Smooth muscle cell (in vitro differentiated cells): Measurements from ENCODE around the gene ITGA11. TPM values are rescaled to one million over a fixed set of nuclear protein-coding genes. Genes with fewer than 3 reads are reported as not detected.
A peak's percentile ranks its signal among the peaks of the same experiment; 100 is the strongest.

Experiments used
- DNase-seq: peaks from one replicate; lab custom pipeline; 2025; ENCODE audit not compliant: unreplicated experiment; lab: John Stamatoyannopoulos, UW
- H2AFZ ChIP-seq: fragments of 200-600 bp; sonication (generic); 2 replicates; pipeline ENCODE4 v1.6.0; 2016; ENCODE audit warnings: antibody characterized with exemption, low read depth, mild to moderate bottlenecking
- H3F3A ChIP-seq: fragments of 200-600 bp; sonication (generic); 2 replicates; pipeline ENCODE4 v1.6.0; 2017; ENCODE audit warnings: antibody characterized with exemption, low read depth
- H3K27ac ChIP-seq: fragments of 200-600 bp; sonication (generic); 2 replicates; pipeline ENCODE4 v1.5.1; 2016; ENCODE audit warnings: low read depth, mild to moderate bottlenecking
- H3K27me3 ChIP-seq: fragments of 200-600 bp; sonication (generic); 2 replicates; pipeline ENCODE4 v1.6.1; 2016; ENCODE audit warnings: low read depth, mild to moderate bottlenecking
- H3K36me3 ChIP-seq: fragments of 200-600 bp; sonication (generic); 2 replicates; pipeline ENCODE4 v1.5.1; 2016; ENCODE audit warnings: low read depth
- H3K4me1 ChIP-seq: fragments of 200-600 bp; sonication (generic); 2 replicates; pipeline ENCODE4 v1.5.1; 2016; ENCODE audit warnings: low read depth
- H3K4me2 ChIP-seq: fragments of 200-600 bp; sonication (generic); 2 replicates; pipeline ENCODE4 v1.6.0; 2016; ENCODE audit warnings: mild to moderate bottlenecking
- H3K4me3 ChIP-seq: fragments of 200-600 bp; sonication (generic); 2 replicates; pipeline ENCODE4 v1.5.1; 2016; ENCODE audit warnings: mild to moderate bottlenecking
- H3K79me2 ChIP-seq: fragments of 200-600 bp; sonication (generic); 2 replicates; pipeline ENCODE4 v1.6.0; 2016; ENCODE audit warnings: low read depth, mild to moderate bottlenecking
- H3K9ac ChIP-seq: fragments of 200-600 bp; sonication (generic); 2 replicates; pipeline ENCODE4 v1.6.0; 2016; ENCODE audit warnings: low read depth
- H3K9me3 ChIP-seq: fragments of 200-600 bp; sonication (generic); replicated peaks from 2 replicates; pipeline ENCODE4 v1.5.1; 2016; ENCODE audit warnings: low read depth
- H4K20me1 ChIP-seq: fragments of 200-600 bp; sonication (generic); 2 replicates; pipeline ENCODE4 v1.6.0; 2016; ENCODE audit warnings: low read depth
- CTCF ChIP-seq: fragments of 200-600 bp; sonication (generic); IDR thresholded peaks from 2 replicates; pipeline ENCODE4 v1.5.1; 2017; ENCODE audit warnings: borderline replicate concordance, mild to moderate bottlenecking, antibody characterized with exemption; ENCODE audit not compliant: insufficient read depth, poor library complexity, severe bottlenecking
- WGBS: methylation state at CpG from one replicate; pipeline ENCODE4 v1.1.7; 2016; ENCODE audit warnings: low lambda C conversion rate; 5-methylcytosine and 5-hydroxymethylcytosine counted together
- polyA plus RNA-seq: library from polyadenylated mRNA; unstranded; fragments of >200 nt; fragmentation: Nextera tagmentation; extraction: Ambion mirVana; gene quantifications from 2 replicates; pipeline ENCODE4 v1.2.1, GENCODE V29; 2016
- total RNA-seq: library from RNA; depleted of rRNA; stranded (reverse); fragments of >200 nt; gene quantifications from 2 replicates; pipeline ENCODE4 v1.2.3, GENCODE V29; 2014

Gene ITGA11
- total and polyA plus RNA-seq, 2 experiments from 2014 or later, result 87.8 to 133 TPM

- Histone ChIP-seq H3K79me2 (peaks cover 47% of the 10 kb centered on the region), H3K27me3 (no peaks in the 10 kb centered on the region), H3K9me3 (no peaks in the 10 kb centered on the region), H3K4me3 (no peak overlapping the region), H3K36me3 (no peaks in the 10 kb centered on the region), H3K27ac (peak overlapping the region; percentile 90), H2AFZ (no peak overlapping the region), H3K4me2 (peak overlapping the region; percentile 61), H3K4me1 (no peaks in the 10 kb centered on the region), H3K9ac (peak overlapping the region; percentile 38), H4K20me1 (peaks cover 13% of the 10 kb centered on the region), H3F3A (no peaks in the 10 kb centered on the region)
- 43% methylated on average over 15 of the region's 15 CpGs for WGBS
- no peak for TF ChIP-seq CTCF
- no peak for DNase-seq
These were observed 41.8 kb downstream of the ITGA11 start for GRCh38 chr15:68389936-68390817.

GRCh38 chr15:68389041-68389930 lies 42.7 kb downstream of the ITGA11 start:
- Histone ChIP-seq H3K9ac (peak overlapping the region; percentile 38), H3K27ac (peak overlapping the region; percentile 90), H3K4me2 (peak overlapping the region; percentile 61), H3F3A (no peaks in the 10 kb centered on the region), H3K9me3 (no peaks in the 10 kb centered on the region), H3K36me3 (no peaks in the 10 kb centered on the region), H3K4me3 (no peak overlapping the region), H3K4me1 (no peaks in the 10 kb centered on the region), H3K27me3 (no peaks in the 10 kb centered on the region), H4K20me1 (peaks cover 13% of the 10 kb centered on the region), H2AFZ (no peak overlapping the region), H3K79me2 (peaks cover 38% of the 10 kb centered on the region)
- no peak for DNase-seq
- no peak for TF ChIP-seq CTCF
- 85% methylated on average over 7 of the region's 7 CpGs for WGBS

- Histone ChIP-seq H4K20me1 (peaks cover 13% of the 10 kb centered on the region), H3K79me2 (peaks cover 21% of the 10 kb centered on the region), H3K27ac (peak overlapping the region; percentile 73), H3K4me2 (peak overlapping the region; percentile 50), H3K36me3 (no peaks in the 10 kb centered on the region), H3F3A (peaks cover 13% of the 10 kb centered on the region), H3K27me3 (no peaks in the 10 kb centered on the region), H3K4me1 (no peaks in the 10 kb centered on the region), H3K9me3 (no peaks in the 10 kb centered on the region), H3K4me3 (no peak overlapping the region), H2AFZ (no peak overlapping the region), H3K9ac (no peak overlapping the region)
- WGBS, result 65% methylated on average over 12 of the region's 12 CpGs
- no peak for TF ChIP-seq CTCF
- DNase-seq, result no peak
These were observed 44.4 kb downstream of the ITGA11 start for GRCh38 chr15:68387381-68388143.
